Ascending aorta (tissue), 2 donors: ENCODE data around the gene RCE1. TPM values are rescaled to one million over a fixed set of nuclear protein-coding genes. Genes with fewer than 3 reads are reported as not detected.

Experiments used
- DNase-seq, 2 donors: peaks; one replicate each; pipeline ENCODE4 v3.0.0-alpha.2; 2019; ENCODE audit warnings: low spot score in 2 of 2
- H3K27ac ChIP-seq, 2 donors: fragments of 200-600 bp; sonication (generic); one replicate each; pipeline ENCODE4 v1.5.1; 2016 to 2017; ENCODE audit warnings: mild to moderate bottlenecking in 1 of 2
- H3K27me3 ChIP-seq: fragments of 200-600 bp; sonication (generic); one replicate; pipeline ENCODE4 v1.5.1; 2017
- H3K36me3 ChIP-seq, 2 donors: fragments of 200-600 bp; sonication (generic); one replicate each; pipeline ENCODE4 v1.5.1; 2016
- H3K4me1 ChIP-seq, 2 donors: fragments of 200-600 bp; sonication (generic); one replicate each; pipeline ENCODE4 v1.5.1; 2016 to 2017; ENCODE audit warnings: mild to moderate bottlenecking in 1 of 2
- H3K4me3 ChIP-seq, 2 donors: fragments of 200-600 bp; sonication (generic); one replicate each; pipeline ENCODE4 v1.5.1; 2016 to 2017; ENCODE audit warnings: mild to moderate bottlenecking in 1 of 2
- H3K9me3 ChIP-seq, 2 donors: fragments of 200-600 bp; sonication (generic); one replicate each; pipeline ENCODE4 v1.5.1; 2016
- intact Hi-C: fragments of 100-400 bp; cut with DNase I; formaldehyde crosslinking; loops from one replicate; pipeline ENCODE4 v1.15.1; 2023
- total RNA-seq: library from RNA; depleted of rRNA; stranded (reverse); fragments of >200 nt; gene quantifications from one replicate; pipeline ENCODE4 v1.1.0, GENCODE V29; 2016
- TF ChIP-seq, protein P1 (sequence below), 3 experiments: fragments of 200-600 bp in 2 of 3; fragments of 450-650 bp in 1 of 3; sonication (generic) in 2 of 3; IDR thresholded peaks; one replicate each; pipeline ENCODE4 v1.5.1; 2016 to 2019; ENCODE audit warnings: antibody characterized with exemption in 3 of 3, mild to moderate bottlenecking in 1 of 3, moderate library complexity in 1 of 3

RCE1 gene
- total RNA-seq, 1 donor from 2014 or later: 45.7 TPM

DNA sequence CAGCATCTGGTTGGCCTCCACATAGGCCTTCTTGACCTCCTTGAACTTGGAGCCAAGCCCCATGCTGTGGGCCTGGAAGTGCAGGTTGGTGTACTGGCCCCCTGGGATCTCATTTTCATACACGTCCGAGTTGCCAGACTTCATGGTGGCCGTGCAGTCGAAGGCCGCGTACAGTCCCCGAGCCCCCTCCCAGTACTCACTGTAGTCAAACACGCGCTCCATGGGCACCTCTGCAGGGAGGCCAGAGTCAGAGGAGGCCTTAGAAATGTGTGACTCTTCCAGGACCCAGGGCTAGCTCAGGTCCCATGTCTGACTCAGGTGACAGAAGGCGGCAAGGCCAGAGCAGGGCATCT, 7.0 kb downstream of the RCE1 start:
- intact Hi-C loops: no loop called here
- peaks cover 9 to 29% of the 10 kb centered on the region in 2 donors for H3K36me3 ChIP-seq

DNA sequence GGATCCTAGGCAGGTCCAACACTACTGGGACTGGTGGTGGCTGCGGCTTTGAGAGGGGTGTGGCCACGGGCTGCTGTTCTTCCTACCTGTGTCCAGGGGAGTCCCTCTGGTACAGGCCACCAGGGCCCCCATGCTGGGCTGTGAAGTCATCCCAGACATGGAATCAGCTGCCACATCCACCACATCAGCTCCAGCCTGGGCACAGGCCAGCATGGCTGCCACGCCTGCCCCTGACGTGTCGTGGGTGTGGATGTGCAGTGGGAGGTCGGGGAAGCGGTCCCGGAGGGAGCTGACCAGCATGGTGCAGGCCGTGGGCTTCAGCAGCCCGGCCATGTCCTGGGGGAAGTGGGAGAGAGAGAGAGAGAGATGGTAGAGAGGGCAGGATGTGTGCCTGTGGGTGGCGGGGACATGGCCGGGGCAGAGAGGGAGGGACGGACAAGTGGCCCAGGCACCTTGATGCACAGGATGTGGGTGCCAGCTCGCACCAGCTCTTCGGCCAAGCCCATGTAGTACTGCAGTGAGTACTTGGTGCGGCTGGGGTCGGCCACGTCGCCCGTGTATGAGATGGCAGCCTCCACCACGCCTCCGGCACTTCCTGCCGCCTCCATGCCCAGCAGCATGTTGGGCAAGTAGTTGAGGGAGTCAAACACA, 7.5 kb downstream of the RCE1 start:
- Histone ChIP-seq H3K4me3 (no peak overlapping the region), H3K36me3 (peaks cover 9 to 24% of the 10 kb centered on the region in 2 donors), H3K27ac (no peak overlapping the region), H3K4me1 (peaks cover 4 to 5% of the 10 kb centered on the region in 2 donors), H3K27me3 (no peaks in the 10 kb centered on the region), H3K9me3 (no peaks in the 10 kb centered on the region)
- intact Hi-C loops: no loop called here
- TF ChIP-seq, protein P1, sequence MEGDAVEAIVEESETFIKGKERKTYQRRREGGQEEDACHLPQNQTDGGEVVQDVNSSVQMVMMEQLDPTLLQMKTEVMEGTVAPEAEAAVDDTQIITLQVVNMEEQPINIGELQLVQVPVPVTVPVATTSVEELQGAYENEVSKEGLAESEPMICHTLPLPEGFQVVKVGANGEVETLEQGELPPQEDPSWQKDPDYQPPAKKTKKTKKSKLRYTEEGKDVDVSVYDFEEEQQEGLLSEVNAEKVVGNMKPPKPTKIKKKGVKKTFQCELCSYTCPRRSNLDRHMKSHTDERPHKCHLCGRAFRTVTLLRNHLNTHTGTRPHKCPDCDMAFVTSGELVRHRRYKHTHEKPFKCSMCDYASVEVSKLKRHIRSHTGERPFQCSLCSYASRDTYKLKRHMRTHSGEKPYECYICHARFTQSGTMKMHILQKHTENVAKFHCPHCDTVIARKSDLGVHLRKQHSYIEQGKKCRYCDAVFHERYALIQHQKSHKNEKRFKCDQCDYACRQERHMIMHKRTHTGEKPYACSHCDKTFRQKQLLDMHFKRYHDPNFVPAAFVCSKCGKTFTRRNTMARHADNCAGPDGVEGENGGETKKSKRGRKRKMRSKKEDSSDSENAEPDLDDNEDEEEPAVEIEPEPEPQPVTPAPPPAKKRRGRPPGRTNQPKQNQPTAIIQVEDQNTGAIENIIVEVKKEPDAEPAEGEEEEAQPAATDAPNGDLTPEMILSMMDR (IDR thresholded peaks at IDR 0.05): no peak
- peak in 1 of 2 donors; percentile 59 for DNase-seq

More for the DNA sequence above, 7.0 kb downstream of the RCE1 start:
- no peak overlapping the region for H3K27ac ChIP-seq
- H3K27me3 ChIP-seq: no peaks in the 10 kb centered on the region
- no peak overlapping the region for H3K4me3 ChIP-seq
- TF ChIP-seq, protein P1 (IDR thresholded peaks at IDR 0.05): no peak
- peaks cover 0 to under 1% of the 10 kb centered on the region in 2 donors for H3K4me1 ChIP-seq
- no peaks in the 10 kb centered on the region for H3K9me3 ChIP-seq
- peak in 1 of 2 donors; percentile 59 for DNase-seq

DNA sequence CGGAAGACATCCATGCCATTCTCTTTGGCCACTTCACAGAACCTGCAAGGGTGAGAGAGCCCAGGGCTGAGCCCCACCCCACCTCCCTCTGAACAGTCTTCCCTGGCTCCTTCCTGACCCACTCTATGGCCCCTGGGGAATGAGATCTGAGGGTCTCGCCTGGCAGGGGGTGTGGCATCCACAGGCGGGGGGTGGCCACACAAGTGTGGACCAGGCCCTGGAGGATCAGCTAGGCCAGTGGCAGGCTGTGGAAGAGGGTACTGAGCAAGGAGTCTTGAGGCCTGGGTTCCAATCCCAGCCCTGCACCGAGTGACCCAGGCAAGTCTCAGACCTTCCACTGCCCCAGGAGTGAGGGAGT, 8.0 kb downstream of the RCE1 start:
- intact Hi-C loops: no loop called here
- H3K27ac ChIP-seq: no peak overlapping the region
- TF ChIP-seq, protein P1 (IDR thresholded peaks at IDR 0.05): no peak
- no peak for DNase-seq
- no peaks in the 10 kb centered on the region for H3K27me3 ChIP-seq
- H3K36me3 ChIP-seq: peaks cover 4 to 19% of the 10 kb centered on the region in 2 donors
- H3K4me1 ChIP-seq: peaks cover 4 to 6% of the 10 kb centered on the region in 2 donors
- H3K4me3 ChIP-seq: no peak overlapping the region
- no peaks in the 10 kb centered on the region for H3K9me3 ChIP-seq

- H3K36me3 ChIP-seq: peaks cover 4 to 12% of the 10 kb centered on the region in 2 donors
- no peaks in the 10 kb centered on the region for H3K27me3 ChIP-seq
- TF ChIP-seq, protein P1 (IDR thresholded peaks at IDR 0.05): no peak
- peak in 1 of 2 donors; percentile 62 for DNase-seq
- intact Hi-C loops: no loop called here
- no peak overlapping the region for H3K27ac ChIP-seq
- peaks cover 4 to 6% of the 10 kb centered on the region in 2 donors for H3K4me1 ChIP-seq
- H3K4me3 ChIP-seq: no peak overlapping the region
- no peaks in the 10 kb centered on the region for H3K9me3 ChIP-seq
Measured at GRCh38 chr11:66851698-66852465, 8.6 kb downstream of the RCE1 start.

GRCh38 chr11:66852466-66853241, 9.4 kb downstream of the RCE1 start:
- Histone ChIP-seq H3K27ac (no peak overlapping the region), H3K36me3 (peaks cover 4 to 6% of the 10 kb centered on the region in 2 donors), H3K27me3 (no peaks in the 10 kb centered on the region), H3K4me3 (no peak overlapping the region), H3K4me1 (peaks cover 4 to 6% of the 10 kb centered on the region in 2 donors), H3K9me3 (no peaks in the 10 kb centered on the region)
- TF ChIP-seq, protein P1 (IDR thresholded peaks at IDR 0.05): no peak
- intact Hi-C loops: no loop called here
- DNase-seq: no peak
